Nasal cavity respiratory epithelium epithelial cell of viscerocranial mucosa (primary cell): Measurements from ENCODE around the gene WDHD1. TPM values are rescaled to one million over a fixed set of nuclear protein-coding genes. Genes with fewer than 3 reads are reported as not detected.

Experiments used
- total RNA-seq: library from RNA; depleted of rRNA; stranded (reverse); fragments of >200 nt; gene quantifications from 2 replicates; pipeline ENCODE4 v1.2.3, GENCODE V29; 2014

Gene WDHD1
- 8.7 and 11.3 TPM in 2 replicates for total RNA-seq

GRCh38 chr14:55026793-55027561, at the start of gene WDHD1, which contains the start of gene SOCS4:
WDHD1 (minus strand) TSS chr14:55027099; CDS start chr14:55026787, 312 bp downstream.
SOCS4 (plus strand) TSS chr14:55027236; CDS start chr14:55043042, 15,806 bp downstream.

GRCh38 chr14:55051423-55052268, 24.7 kb upstream of the WDHD1 start, which contains the start of gene MAPK1IP1L:
MAPK1IP1L (plus strand) TSS chr14:55051647; CDS start chr14:55061684, 10,037 bp downstream.

GRCh38 chr14:54902521-54903420, 124.1 kb downstream of the WDHD1 start, which contains the start of gene GCH1:
GCH1 (minus strand) TSS chr14:54902826; CDS start chr14:54902663, 163 bp downstream.

Other genes with a start within 250 kb of the WDHD1 start
- 3.1 and 18.1 TPM in 2 replicates for gene GCH1, start 124.3 kb downstream of the WDHD1 start, total RNA-seq
- 15.7 and 22.2 TPM in 2 replicates for gene SOCS4, start 137 bp upstream of the WDHD1 start, total RNA-seq
- gene MAPK1IP1L, start 24.5 kb upstream of the WDHD1 start, total RNA-seq, result 20.2 and 26.1 TPM in 2 replicates
- 152 and 171 TPM in 2 replicates for gene LGALS3, start 102.2 kb upstream of the WDHD1 start, total RNA-seq
- gene DLGAP5, start 164.5 kb upstream of the WDHD1 start, total RNA-seq, result under 0.01 and 0.07 TPM in 2 replicates
- gene FBXO34, start 244.3 kb upstream of the WDHD1 start, total RNA-seq, result 30.1 and 33.4 TPM in 2 replicates